Stimulated activated CD4-positive, alpha-beta T cell treated with anti-CD3 and anti-CD28 coated beads, Interleukin-4, amount 100 ng/mL, for 48 hours (primary cell): ENCODE data around the gene GJC1.
A peak's percentile ranks its signal among the peaks of the same experiment; 100 is the strongest.

ENCODE experiments used
- DNase-seq, 2 donors: peaks; one replicate each; pipeline ENCODE4 v3.0.0-alpha.2; 2020; ENCODE audit warnings: low read depth in 2 of 2

GJC1 gene

DNA sequence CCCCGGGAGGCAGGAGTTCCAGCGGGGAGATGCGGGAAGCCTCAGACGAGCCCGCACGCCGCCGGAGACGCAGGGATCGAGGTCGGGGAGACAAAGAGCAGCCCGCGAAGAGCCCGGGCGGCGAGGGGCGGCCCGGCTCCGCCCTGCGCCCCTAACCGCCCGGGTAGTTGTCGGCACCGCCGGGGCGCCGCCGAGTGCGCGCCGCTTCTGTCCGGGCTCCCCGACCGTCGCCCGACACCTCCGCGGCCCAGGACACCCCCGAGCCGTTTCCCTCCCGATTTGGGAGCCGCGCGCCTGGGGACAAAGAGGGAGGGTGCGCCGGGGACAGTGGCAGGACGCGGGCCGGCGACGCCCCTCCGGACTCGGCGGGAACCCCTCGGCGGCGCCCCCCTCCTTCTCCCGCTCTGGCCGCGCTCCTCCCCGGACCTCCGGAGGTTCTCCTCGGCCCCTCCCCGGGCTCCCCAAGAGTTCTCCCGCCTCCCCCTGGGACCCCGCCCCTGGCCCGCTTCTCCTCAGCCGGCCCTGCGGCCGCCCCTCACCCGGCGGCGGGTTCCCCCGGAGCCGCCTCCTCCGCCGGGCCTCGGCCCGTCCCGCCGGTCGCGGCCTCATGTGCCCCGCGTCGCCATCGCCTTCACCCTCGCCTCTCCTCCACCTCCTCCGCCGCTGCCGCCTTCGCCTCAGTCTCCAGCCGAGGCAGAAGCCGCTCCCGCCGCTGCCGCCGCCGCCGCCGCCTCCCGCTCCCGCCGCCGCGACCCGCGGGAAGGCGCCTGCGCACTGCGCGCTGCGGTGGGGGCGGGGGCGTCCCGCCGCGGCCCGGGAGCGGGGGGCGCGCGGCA is at the start of gene GJC1:
TSS of gene GJC1 (minus strand) at position 765 of the 836 bp plus-strand sequence. CDS start 24,470 bp downstream, outside the sequence.
- DNase-seq, result no peak

GRCh38 chr17:44879376-44879775 is 49.3 kb upstream of the GJC1 start:
- no peak for DNase-seq

DNA sequence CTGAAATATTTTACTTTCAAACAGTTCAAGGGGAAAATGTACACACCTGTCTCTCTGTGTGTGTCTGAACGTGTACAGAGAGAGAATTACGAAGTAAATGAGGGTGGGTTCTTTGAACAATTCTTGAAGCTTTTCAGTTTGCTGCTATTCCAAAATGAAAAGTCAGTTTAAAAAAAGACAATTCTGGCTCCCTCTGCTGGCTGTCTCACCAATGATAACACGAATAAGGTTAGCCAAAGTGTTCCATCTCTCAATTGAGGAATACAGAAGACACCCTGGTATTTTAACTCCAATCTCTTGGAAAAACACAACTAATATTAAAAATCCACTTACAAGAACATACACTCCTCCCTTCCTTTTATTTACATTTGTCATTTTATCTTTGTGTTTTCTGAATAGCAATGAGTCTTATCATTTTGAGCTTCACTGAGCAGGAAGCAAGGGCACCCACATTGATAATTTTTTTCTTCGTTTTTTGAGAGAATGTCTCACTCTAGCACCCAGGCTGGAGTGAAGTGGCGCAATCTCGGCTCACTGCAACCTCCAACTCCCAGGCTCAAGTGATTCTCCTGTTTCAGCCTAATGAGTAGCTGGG is 48.6 kb upstream of the GJC1 start:
- DNase-seq, result no peak

DNA sequence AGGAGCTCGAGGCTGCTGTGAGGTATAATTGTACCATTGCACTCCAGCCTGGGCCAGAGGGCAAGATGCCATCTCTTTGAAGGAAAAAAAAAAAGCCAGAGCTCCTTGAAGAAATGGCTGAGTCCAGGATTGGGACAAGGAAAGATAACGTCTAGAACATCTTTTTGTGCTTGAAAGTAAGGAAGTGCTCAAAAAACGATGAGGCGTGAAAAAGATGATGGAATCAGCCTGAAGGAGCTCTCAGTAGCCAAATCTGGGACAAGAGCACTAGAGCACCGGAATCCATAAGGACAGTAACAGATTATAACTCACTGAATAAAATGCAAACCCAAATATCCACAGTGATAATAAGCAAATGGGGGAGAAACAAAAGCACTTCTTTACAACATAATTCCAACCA is 47.0 kb upstream of the GJC1 start:
- no peak for DNase-seq

DNA sequence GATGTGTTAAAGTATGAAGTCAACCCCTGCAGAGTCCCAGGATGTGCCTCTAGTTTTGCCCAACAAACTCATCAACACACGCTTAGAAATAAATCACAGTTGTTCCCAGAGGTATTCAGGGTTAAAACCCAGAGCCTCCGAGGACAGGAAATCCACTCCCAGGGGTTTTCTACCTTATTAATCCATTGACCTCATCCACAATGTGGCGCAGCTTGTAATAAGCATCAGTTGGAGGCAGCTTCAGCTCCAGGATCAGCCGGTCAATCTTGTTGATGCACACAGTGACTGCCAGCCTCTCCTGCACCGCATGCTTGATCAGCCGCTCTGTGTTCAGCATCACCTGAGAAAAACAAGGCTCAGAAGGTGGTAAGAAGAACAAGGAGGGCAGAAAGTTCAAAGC is 45.7 kb upstream of the GJC1 start:
- no peak for DNase-seq

- DNase-seq, result no peak
Observed at GRCh38 chr17:44872131-44872768, 42.2 kb upstream of the GJC1 start.

- no peak for DNase-seq
Observed at GRCh38 chr17:44871556-44871955, 41.5 kb upstream of the GJC1 start.

DNA sequence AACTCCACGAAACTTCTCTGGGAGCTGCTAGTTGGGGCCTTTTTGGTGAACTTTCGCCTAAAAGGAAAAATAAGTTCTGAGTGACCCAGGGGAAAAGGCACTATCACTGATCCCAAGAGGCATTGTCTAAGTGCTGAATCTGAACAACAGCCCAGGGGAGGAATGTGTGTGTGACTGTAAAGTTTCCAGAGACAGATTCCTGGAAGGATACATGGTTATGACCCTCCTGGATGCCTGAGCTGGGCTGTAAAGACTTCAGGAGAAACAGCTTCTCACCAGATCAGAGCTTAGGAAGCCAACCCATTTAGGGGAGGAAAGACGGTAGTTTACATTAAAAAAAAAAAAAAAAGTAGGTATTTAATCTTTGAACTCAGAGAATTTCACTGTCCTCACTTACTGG is 37.8 kb upstream of the GJC1 start:
- no peak for DNase-seq

- DNase-seq, result no peak
Observed at GRCh38 chr17:44865931-44866330, 35.8 kb upstream of the GJC1 start.

GRCh38 chr17:44865231-44865660 is 35.2 kb upstream of the GJC1 start:
- peak; percentile 55 to 60 for DNase-seq

DNA sequence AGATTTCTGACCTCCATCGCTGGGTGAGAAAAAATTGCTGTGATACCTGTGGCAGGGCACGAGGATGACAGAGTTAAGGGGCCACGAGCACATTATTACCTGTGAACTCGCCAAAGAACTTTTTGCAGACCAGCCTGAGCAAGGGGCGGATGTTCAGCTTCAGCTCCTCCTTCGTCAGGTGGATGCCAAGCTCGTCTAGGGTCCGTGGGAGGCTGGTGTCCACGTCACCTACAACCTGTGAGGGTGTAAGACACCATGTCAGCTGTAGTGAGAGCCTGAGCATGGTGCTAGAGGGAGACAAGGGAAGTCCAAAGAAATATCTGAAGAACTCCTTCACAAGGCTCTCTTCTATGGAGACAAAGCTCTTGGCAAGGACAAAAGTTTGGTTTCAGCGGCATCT is 34.7 kb upstream of the GJC1 start:
- DNase-seq, result no peak

DNA sequence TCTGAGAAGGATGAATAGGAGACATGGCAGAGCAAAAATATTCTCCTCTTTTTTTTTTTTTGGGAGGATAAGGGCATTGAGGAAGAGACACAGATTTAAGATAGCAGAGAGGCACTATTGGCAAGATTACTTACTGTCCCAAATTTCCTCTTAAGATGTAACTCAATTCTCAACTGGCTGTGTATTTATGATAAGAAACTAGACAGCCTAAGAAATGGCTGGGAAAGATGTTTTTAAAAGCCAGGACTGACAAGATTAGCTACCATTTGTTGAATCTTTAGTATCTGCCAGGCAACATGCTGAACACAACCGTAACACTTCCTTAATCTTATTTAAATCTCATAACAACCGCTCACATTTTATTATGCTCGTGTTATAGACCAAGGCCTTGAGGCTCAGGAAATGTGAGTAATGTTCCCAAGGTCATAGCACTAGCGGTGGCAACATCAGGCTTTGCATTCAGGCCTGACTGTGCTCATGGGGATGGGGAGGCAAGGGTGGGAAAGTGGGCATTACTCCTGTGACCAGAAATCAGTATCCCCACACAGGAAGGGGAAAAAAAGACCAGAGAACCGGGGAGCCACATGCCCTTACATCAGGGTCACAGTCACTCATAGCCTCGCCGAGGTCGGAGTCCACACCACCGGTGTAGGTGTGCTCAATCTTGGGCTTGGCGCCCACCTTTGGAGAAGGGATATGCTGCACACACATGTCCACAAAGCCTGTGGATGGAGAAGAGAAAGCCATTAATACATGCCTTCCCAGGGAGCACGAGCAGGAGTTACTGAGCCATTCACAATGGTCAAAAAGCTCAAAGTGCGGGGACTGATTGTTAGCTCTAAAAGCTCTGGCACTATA is 33.2 kb upstream of the GJC1 start:
- DNase-seq, result no peak

- DNase-seq, result no peak
Observed at GRCh38 chr17:44862278-44862914, 32.3 kb upstream of the GJC1 start.

DNA sequence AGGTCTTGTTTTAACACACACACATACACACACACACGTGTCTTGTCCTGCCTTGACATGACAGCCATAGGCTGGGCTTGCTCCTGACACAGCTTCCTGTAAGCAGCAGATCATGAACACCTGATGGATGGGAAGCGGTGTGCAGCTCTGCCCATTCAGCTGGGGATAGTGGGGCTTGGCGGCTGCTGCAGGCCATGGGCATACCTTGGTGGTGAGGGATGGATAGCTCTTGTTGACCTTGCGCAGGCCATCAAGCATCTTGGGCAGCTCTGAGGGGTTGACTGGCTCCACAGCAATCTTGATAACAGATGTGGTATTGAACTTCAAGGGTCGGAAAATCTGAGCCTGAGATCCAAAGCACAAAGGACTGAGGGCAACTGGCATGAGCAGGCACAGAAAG is 29.6 kb upstream of the GJC1 start:
- DNase-seq, result no peak

DNA sequence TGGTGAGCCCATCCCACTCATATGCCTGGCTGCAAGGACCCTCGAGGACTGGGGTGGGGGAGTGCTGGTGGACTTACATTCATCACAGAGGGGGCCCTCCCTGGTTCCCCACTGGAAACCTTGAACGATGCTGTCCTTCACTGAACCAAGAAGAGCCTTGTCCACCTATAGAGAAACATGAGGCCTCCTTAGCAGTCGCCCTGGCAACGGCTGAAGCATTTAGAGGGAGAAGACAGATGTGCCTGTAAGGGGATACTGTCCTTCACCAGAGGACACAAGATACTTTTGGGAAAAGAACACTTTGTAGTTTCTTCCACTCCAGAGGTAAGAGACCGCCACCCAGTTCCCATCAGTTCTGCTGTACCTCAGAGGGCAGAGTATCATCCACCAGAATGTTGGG is 24.1 kb upstream of the GJC1 start:
- no peak for DNase-seq

DNA sequence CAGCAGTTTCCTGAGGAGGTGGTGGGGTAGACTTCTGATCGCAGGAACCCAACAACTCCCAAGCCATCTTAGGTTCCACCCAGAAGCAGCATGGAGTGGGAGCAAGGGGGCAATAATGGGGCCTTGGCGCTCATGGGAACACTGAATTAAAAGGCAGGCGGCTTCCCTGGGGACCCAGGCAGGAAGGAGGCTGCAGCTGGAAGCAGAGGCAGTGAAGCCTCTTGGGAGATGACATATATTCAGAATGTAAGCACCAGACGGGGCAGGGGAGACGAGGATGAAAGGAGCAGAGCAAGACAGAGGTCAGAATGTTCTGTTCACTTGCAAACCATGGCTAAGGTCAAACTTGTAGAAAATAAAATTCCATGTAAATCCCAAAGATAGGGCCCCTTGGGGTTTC is 20.5 kb upstream of the GJC1 start:
- no peak for DNase-seq

- no peak for DNase-seq
Observed at GRCh38 chr17:44850025-44850424, 19.9 kb upstream of the GJC1 start.

GRCh38 chr17:44848961-44849489 is 18.9 kb upstream of the GJC1 start:
- DNase-seq, result no peak

- DNase-seq, result no peak
Observed at GRCh38 chr17:44848257-44848795, 18.2 kb upstream of the GJC1 start.

DNA sequence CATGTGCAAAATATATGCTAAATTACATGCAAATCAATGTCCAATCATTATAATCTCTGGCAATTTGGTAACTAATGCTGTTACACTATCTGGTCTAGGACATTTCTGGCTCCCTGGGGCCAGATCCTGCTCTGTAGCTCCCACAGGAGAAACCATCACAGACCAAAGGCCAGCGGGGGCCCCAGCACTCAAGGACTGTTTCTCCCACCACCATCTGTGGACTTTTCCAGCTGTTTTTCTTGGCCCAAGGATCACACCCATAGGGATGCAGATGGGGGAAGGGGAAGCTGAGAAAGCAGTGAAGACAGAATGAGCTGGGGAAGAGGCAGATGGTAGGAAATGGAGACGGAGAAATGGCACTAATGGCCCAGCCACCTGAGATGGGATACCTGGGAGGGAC is 17.5 kb upstream of the GJC1 start, which contains the start of gene HIGD1B:
TSS of gene HIGD1B (plus strand) at position 298 of the 400 bp plus-strand sequence. CDS start 270 bp downstream, outside the sequence.
- DNase-seq, result no peak

- no peak for DNase-seq
Observed at GRCh38 chr17:44846206-44846605, 16.1 kb upstream of the GJC1 start.
